NCI-H128 (cell line): Measurements from ENCODE around the gene POFUT1.
"Not testable (repeated sequence)": the region's sequence is repeated elsewhere in the genome, so short reads cannot be mapped to it uniquely, and the experiment has no call there.

Source experiments
- DNase-seq: peaks from one replicate; lab custom pipeline; 2025; ENCODE audit not compliant: unreplicated experiment; lab: John Stamatoyannopoulos, UW

The POFUT1 gene

DNA sequence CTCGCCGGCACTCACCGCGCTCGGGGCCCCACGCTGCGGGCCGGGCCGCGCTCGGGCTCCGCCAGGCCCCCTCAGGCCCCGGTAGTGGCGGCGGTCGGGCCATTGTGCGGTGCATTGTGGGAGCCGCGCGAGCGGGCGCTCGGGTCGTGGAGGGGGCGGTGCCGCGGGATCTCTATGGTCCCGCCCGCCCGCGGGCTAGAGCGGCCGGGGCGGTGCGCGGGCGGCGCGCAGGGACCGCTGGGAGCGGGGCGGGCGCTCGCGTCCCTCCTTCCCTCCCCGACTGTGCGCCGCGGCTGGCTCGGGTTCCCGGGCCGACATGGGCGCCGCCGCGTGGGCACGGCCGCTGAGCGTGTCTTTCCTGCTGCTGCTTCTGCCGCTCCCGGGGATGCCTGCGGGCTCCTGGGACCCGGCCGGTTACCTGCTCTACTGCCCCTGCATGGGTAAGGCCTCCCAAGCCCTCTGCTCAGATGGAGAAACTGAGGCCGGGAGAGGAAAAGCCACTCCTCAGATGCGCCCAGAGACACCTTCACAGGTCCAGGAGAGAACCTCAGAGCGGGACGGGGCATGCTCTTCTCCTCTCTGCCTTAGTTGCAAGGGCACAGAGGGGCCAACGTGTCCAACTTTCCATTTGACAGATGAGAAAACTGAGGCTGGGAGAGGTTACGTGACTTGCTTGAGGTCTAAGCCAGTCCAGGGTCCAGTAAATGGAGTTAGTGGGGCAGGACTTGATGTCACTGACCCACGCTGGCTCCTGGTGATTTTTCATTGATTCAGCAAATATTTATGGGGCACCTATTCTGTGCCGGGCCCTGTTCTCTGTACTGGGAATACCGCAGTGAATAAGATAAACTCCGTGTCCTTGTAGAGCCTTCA, at the start of gene POFUT1, which contains the start of gene PLAGL2:
TSS of gene POFUT1 (plus strand) at position 255 of the 873 bp plus-strand sequence. CDS start at position 317, 62 bp downstream.
TSS of gene PLAGL2 (minus strand) at position 118 of the 873 bp plus-strand sequence. CDS start 5,565 bp downstream, outside the sequence.
- DNase-seq = peak; percentile 77

DNA sequence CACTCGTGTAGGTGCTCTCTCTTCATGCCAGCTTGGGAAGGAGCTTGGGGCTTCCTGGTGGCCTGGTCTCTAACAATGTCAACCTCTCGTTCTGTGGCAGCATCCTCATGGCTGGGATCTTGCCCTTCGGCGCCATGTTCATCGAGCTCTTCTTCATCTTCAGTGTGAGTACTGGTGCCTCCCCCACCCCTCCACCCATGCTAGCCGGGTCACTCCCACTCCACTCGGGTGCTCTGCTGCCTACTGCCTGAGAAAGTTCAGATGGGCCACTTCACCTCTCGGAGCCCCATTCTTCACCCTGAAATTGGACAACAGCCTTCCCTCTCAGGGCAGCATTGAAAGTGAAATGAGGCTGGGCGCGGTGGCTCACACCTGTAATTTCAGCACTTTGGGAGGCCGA, 49.3 kb upstream of the POFUT1 start:
- no peak for DNase-seq

DNA sequence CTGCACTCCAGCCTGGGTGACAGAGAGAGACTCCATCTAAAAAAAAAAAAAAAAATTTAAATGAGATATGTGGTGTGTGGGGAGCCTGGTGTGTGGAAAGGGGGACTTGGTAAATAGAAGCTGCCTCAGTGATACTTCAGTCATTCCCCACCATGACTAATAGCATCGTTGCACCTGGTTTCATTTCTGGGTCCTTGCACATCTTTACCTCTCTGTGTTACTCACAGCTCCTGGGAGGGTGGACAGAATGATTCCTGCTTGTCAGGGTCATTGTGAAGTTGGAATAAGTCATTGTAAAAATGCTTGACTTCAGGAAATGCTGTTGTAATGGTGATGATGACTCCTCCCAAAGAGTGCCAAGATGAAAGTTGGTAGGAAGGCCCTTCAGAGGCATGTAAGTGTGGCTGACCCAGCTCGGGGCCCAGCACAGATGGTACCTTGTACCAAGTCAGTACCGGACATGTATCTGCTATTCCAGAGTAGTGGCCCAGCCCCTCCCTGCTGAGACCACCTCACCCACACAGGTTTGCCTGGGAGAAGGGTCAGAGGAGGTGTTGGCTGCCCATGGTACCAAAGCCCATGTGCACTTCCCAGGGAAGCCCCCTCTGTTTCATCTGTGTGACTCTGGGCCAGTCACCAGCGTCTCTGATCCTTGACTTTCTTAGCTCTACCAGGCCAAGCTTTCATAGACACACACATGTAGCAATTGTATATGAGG, 48.6 kb upstream of the POFUT1 start:
- DNase-seq = no peak

DNA sequence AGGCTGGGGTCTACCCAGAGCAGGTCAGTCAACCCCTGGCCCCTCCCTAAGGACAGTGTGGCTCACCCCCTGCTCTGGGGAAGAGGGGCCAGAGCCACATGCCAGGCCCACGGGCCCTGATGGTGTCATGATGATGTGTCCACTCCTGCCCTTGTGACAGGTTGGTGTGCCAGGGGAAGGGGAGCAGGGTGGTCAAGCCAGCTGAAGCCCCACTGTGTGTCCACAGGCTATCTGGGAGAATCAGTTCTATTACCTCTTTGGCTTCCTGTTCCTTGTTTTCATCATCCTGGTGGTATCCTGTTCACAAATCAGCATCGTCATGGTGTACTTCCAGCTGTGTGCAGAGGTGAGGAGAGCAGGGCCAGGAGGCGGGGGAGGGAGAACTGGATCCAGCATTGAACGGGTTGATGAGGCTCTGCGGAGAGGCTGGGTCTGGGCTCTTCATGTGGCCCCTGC, 47.9 kb upstream of the POFUT1 start:
- DNase-seq = no peak

DNA sequence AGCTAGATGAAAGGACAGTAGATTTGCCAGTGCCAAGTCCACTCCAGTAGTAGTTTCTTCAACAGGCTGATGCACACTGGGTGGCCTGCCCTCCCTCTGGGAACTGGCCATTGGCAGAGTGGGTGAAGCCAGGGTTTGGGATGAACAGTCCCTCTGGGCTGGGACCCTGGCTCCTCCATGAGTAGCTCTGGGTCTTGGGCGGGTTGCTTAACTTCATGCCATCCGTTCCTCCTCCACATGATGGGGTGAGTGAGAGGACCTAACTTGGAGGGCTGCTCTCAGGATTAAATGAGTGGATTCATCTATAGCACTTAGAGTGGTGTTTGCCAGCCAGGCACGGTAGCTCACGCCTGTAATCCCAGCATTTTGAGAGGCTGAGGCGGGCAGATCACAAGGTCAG, 47.3 kb upstream of the POFUT1 start:
- DNase-seq = no peak

DNA sequence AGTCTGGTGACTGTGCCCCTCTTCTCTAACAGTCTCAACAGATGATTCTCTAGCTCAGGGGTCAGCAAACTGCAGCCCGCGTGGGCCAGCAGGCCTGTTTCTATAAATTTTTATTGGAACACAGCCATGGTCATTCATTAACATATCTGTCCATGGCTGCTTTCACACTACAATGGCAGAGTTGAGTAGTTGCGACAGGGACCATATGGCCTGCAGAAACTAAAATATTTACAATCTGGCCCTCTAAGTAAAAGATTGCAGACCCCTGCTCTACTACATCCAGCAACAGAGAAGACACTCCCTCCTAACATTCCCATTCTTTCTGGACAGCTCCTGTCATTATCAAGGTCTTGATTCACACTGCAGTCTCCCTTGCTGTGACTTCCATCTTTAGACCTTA, 45.3 kb upstream of the POFUT1 start:
- no peak for DNase-seq

DNA sequence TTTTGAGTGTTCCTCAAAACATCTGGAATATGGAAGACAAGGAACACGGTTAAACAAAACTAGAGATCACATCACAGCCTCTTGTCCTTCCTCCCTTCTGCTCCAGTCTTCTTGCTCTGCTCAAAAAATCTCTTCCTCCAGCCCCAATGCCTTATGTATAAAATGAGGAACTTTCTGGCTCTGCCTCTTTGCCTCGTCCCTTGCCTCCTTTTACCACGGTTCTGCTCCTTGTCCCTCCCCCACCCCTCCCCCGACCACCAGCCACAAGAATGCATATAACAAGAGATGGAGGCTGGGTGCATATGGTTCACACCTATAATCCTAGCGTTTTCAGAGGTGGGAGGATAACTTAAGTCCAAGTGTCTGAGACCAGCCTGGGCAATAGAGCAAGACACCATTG, 43.7 kb upstream of the POFUT1 start:
- DNase-seq = no peak

DNA sequence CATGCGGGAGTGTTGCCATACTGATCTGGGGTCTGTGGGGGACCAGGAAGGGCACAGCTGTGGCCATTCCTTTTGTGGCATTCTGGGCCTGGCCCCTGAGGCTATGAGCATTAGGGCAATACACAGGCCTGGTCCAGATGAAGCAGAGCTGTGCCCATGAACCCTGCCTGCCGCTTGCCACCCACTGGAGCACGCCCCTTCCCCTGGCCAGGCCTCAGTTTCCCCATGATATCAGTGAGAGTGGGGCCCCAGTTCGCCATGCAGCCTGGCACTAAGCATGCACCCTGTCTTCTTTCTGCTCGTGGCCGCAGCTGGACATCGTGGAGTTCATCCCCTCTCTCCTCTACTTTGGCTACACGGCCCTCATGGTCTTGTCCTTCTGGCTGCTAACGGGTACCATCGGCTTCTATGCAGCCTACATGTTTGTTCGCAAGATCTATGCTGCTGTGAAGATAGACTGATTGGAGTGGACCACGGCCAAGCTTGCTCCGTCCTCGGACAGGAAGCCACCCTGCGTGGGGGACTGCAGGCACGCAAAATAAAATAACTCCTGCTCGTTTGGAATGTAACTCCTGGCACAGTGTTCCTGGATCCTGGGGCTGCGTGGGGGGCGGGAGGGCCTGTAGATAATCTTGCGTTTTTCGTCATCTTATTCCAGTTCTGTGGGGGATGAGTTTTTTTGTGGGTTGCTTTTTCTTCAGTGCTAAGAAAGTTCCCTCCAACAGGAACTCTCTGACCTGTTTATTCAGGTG, 42.5 kb upstream of the POFUT1 start:
- no peak for DNase-seq

DNA sequence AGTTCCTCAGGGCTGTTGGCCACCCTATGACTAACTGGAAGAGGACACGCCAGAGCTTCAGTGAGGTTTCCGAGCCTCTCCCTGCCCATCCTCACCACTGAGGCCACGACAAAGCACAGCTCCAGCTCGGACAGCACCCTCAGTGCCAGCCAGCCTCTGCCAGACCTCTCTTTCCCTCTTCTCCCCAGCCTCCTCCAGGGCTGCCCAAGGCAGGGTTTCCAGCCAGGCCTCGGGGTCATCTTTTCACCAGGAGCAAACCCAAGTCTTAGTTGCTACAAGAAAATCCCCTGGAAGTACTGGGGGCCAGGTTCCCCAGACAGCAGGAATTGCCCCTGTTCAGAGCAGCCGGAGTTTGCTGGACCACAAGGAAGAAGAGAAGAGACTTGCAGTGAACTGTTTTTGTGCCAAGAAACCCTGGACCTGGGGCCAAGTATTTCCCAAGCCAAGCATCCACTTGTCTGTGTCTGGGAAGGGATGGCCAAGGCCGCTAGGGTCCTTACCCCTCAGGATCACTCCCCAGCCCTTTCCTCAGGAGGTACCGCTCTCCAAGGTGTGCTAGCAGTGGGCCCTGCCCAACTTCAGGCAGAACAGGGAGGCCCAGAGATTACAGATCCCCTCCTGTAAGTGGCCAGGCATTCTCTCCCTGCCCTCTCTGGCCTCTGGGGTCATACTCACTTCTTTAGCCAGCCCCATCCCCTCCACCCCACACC, 41.7 kb upstream of the POFUT1 start:
- DNase-seq = no peak

DNA sequence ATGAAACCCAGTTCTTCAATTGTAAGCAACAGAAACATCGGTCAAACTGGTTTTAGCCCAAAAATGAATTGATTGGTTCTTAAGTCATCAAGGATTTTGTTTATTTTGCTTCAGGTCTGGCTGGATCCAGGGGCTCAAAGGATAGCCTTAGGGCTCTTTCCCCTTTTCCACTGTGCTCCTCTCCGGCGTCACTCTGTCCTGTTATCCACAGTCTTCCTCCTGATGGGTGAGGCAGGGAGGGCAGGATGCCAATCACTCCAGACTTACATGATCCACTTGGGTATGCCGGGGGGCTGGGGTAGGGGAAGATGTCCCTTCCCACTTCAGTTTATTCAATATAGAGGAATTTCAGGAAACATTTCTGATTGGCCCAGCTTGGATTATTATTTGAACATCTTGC, 40.1 kb upstream of the POFUT1 start:
- no peak for DNase-seq

DNA sequence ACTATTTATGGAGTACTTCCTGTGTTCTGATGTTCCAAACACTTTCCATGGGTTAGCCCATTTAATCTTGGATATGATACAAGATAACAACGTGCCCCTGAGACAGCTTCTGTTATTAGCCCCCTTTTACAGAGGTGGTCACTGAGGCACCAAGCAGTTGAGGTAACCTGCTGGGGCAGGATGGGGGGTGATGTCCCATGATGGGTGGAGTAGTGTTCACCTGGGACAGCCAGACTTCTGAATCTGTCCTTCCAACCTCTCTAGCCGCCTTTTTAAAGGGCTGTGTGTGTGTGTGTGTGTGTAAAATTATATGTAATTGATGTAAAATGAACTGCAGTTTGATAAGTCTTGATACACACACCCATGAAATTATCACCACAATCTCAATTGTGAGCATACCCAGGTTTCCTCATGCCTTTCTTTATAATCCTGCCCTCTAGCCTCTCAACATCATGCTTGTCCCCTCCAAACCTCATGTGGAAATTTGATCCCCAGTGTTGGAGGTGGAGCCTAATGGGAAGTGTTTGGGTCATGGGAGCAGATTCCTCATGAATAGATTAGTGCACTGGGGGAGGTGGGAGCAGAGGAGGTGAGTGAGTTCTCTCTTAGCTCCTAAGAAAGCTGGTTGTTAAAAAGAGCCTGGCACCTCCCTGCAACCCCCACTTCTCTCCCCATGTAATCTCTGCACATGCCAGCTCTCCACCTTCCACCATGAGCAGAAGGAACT, 39.3 kb upstream of the POFUT1 start:
- DNase-seq = peak; percentile 33

DNA sequence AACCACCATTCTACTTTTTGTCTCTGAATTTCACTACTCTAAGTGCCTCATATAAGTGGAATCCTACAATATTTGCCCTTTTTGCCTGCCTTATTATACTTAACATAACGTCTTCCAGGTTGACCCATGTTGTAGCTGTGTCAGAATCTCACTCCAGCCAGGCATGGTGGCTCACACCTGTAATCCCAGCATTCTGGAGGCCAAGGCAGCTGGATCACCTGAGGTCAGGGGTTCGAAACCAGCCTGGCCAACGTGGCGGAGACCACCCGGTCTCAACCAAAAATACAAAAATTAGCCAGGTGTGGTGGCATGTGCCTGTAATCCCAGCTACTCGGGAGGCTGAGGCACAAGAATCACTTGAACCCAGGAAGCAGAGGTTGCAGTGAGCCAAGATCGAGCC, 30.0 kb upstream of the POFUT1 start:
- not testable (repeated sequence) for DNase-seq

DNA sequence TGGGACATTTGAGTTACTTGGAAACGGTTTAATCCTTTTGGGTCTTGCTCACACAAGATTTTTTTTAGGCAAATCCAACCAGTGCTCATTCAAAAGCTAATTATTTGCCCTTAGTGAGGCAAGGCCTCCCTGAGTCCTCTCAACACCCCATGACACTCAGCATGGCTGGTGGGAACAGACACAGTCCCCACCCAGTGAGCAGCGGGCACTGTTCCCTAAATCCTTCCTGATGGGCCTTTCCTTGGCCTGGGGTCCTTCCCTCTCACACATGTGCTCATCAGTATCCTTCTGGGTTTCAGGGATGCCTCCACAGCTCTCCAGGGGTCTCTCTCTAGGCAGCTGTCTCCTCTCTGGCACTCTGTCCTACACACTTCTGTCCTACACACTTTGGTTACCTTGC, 28.2 kb upstream of the POFUT1 start:
- DNase-seq = no peak

DNA sequence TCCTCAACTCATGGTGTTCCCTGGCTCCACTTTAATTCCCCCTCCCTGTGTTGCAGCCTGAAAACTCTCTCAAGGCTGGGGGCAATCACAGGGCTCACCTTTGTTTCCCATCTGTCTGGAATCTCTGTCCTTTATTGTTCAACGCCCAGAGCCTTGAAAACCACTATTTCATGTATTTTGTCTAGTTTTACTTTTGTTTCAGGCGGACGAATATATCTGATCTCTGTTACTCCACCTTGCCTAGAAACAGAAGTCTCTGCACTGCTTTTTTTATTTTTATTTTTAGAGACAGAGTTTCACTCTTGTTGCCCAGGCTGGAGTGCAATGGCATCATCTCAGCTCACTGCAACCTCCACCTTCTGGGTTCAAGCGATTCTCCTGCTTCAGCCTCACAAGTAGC, 27.7 kb upstream of the POFUT1 start:
- DNase-seq = no peak

DNA sequence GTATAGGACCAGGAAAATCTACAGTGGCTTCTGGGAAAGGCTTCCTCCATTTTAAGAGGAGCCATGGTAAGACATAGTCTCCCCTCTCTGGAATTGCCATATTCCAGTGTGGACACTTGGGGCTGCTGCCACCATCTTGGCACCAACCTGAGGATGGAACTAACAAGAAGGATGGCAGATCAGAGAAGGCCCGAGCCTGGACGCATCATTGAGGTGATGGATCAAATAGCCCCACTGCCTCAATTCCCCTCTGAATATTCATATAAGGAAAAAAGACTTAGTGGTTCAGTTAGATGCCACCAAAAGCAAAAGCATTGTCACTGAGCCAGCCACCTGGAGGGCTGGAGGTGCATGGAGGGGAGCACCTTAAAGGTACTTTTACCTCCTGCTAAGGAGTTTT, 26.1 kb upstream of the POFUT1 start:
- DNase-seq = no peak

DNA sequence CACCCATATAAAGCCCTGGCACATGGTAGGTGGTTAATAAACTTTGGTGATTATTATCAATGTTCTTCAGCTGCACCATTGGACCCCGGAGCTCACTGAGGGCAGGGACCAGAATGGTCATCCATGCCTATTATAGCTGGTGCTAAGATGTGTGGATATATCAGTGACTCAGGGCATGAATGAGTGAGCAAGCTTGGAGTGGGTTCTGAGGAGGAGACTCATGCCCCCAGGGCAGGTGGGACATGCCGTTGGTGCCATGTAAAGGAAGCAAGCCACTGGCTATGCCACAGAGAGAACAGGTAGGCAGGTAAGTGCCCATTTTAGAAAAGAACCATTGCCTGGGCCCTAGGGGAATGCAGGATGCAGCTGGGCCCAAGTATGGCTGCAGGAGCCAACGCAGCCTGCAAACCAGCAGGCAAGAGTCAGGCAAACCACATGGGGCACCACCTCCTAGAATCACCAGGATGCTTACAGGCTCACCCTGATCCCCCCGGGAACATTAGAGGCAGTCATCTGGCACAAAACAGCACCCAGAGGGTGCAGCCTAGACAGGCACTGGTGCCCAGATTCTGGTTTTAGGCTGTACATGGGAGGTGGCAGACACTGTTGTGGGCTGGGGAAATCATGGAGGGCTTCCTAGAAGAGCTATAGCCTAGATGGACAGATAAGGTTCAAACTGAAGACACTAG, 23.6 kb upstream of the POFUT1 start:
- no peak for DNase-seq

DNA sequence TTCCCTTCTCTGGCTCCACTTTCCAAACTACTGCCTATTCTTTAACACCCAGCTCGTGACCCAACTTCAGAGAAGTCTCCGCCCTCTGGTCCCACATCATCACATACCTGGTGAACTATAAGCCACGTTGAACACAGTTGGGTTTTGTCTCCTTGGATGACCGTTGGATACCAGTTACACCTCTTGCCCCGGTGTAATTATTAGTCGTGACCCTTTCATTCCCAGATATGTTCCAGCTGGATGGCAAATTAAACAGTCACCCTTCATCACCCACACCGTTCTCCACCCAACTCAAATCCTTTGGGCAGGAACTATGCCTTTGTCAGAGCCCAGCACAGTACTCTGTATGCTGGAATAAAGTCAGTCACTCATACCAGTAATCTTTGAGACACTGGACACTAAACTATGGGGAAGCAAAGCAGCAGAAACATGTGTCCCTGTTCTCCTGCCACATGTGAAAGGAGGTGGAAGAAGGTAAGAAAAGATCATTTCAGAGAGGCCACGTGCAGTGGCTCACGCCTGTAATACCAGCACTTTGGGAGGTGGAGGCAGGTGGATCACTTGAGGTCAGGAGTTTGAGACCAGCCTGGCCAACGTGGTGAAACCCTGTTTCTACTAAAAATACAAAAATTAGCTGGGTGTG, 22.6 kb upstream of the POFUT1 start:
- DNase-seq = no peak

DNA sequence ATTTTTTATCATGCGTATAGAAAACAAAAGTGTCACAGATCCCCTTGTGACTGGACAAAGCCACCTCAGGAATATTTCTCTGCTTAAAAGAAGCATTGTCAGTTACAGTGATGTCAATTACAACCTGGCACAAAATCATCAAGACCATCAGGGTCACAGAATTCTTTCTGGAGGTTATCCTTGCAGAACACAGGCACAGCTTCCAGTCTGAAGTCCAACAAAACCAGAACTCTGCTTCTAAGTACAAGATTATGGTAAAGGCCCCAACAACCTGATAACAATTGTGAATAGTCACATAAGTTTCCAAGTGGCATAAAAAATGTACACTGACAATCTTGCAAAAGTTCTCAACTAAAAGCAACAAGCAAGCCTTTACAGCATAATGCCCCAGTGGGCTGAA, 21.2 kb upstream of the POFUT1 start:
- no peak for DNase-seq
